ENCODE measurements around the gene DRGX. TPM values are rescaled to one million over a fixed set of nuclear protein-coding genes. Genes with fewer than 3 reads are reported as not detected.

Gene DRGX
- total RNA-seq, 1 donor from 2014 or later: 0.19 TPM

DNA sequence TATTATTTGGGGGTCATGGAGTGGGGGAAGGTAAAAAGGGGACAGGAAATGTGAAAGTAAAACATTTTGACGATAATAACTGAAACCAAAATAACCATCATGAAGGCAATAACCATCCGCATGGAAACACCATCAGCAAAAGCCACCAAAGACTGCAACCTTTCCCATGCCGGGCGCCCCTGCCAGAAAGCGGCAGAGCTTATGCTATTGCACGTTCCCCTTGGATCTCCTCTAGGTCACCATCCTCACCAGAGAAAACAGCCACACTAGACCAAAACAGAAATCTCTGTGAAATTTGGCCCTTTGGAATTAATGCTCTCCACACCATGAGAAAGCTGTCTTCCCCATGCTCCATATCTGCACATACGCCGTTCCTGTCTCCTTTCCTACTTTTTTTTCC, 31.1 kb downstream of the DRGX start:
- no peak overlapping the region for H3K27ac Mint-ChIP-seq (ENCODE audit: unreplicated experiment)
- no peak overlapping the region for H3K4me3 Mint-ChIP-seq
- peaks cover 5% of the 10 kb centered on the region for H3K4me1 Mint-ChIP-seq

DNA sequence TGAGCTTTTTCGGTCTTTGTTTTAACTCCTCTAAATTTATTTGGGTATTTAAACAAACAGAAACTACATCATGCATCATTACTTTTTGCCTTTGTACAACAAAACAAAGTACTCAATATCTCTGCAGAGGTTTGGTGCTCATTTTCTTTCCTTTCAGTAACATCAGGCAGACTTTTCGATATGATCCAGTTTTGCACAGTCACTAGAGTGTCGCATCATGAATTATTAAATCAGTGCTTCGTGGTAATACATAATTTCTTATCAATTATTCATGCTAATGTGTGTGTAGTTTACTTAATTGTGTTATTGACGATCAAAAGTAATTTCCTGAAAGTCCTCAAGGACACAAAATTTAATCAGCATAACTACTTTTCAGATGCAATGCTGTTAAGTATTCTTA, 31.8 kb downstream of the DRGX start:
- H3K27ac Mint-ChIP-seq (ENCODE audit: unreplicated experiment): no peak overlapping the region
- no peak overlapping the region for H3K4me3 Mint-ChIP-seq
- H3K9me3 Mint-ChIP-seq: no peaks in the 10 kb centered on the region
- DNase-seq (ENCODE audit: low read depth, low spot score): no peak
- TF ChIP-seq, protein P1, sequence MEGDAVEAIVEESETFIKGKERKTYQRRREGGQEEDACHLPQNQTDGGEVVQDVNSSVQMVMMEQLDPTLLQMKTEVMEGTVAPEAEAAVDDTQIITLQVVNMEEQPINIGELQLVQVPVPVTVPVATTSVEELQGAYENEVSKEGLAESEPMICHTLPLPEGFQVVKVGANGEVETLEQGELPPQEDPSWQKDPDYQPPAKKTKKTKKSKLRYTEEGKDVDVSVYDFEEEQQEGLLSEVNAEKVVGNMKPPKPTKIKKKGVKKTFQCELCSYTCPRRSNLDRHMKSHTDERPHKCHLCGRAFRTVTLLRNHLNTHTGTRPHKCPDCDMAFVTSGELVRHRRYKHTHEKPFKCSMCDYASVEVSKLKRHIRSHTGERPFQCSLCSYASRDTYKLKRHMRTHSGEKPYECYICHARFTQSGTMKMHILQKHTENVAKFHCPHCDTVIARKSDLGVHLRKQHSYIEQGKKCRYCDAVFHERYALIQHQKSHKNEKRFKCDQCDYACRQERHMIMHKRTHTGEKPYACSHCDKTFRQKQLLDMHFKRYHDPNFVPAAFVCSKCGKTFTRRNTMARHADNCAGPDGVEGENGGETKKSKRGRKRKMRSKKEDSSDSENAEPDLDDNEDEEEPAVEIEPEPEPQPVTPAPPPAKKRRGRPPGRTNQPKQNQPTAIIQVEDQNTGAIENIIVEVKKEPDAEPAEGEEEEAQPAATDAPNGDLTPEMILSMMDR (conservative IDR thresholded peaks at IDR 0.05): no peak
- H3K36me3 Mint-ChIP-seq (ENCODE audit: low read depth): no peaks in the 10 kb centered on the region
- peaks cover 6% of the 10 kb centered on the region for H3K4me1 Mint-ChIP-seq
- H3K27me3 Mint-ChIP-seq (ENCODE audit: low read depth): no peaks in the 10 kb centered on the region

More for the DNA sequence above, 31.1 kb downstream of the DRGX start:
- TF ChIP-seq, protein P1 (conservative IDR thresholded peaks at IDR 0.05): no peak
- H3K36me3 Mint-ChIP-seq (ENCODE audit: low read depth): no peaks in the 10 kb centered on the region
- peaks cover 3% of the 10 kb centered on the region for H3K27me3 Mint-ChIP-seq (ENCODE audit: low read depth)
- no peak for DNase-seq (ENCODE audit: low read depth, low spot score)
- no peaks in the 10 kb centered on the region for H3K9me3 Mint-ChIP-seq

DNA sequence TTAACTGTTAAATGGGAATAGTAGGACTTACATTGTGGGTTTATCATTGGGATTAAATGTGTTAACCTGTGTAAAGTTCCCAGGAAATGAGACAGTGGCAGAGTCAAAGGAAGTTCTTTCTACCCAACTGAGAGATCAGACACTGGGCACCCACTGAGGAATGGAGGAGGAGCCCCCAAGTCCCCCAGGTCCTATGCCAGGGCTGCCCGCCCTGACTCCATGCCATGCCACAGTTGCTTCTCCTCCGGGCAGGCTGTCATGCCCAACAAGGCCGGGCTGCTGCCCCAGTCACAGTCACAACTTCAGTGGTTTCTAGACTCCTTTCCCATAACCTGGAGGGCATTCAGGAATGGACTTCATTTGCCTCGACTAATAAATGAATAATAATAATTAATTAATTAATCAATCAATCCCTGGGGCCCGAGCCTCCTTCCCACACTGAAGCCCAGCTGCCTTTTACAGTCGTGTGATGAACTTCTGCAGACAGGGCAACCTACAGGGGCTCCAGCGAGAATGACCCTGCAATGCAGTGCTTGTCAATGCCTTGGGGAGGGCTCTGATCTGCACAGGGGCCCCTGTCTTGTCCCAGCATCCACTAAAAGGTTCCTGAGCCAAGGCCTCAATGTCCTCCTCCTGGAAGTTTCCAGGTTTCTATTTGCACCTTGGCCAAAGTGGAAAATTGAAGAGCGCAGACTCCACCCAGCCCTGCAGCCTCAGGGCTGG, 32.4 kb downstream of the DRGX start:
- TF ChIP-seq, protein P1 (conservative IDR thresholded peaks at IDR 0.05): no peak
- Mint-ChIP-seq H3K27ac (ENCODE audit: unreplicated experiment) (no peak overlapping the region), H3K4me3 (no peak overlapping the region)

DNA sequence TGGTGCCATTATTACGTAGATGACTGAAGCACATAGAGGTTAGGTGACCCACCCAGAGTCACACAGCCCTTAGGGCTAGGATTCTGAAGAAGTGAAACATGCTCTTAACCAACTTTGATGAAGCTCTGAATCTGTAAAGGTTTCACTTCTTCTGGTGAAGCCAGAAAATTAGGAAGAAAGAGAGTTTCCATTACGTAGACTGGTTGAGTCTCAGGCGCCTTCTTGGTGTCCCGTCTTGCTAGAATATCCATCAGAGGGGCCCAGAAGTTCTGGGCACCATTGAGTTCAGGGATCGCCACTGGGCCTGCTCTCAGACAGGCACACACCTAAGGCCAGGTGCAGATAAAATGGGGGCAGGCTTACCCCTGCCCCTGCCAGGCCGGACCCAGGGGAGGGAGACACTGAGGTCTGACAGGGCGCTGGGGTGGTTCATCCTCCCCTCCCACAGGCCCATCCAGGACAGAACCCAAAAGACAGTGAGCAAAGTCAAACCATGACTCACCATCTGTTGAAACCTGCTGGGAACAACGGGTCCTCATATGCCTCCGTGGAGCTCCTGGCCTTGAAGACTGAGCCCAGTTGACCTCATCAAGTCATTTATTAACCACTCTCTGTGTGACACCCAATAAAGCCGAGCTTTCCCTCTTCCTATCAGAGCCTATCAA, 33.2 kb downstream of the DRGX start:
- Mint-ChIP-seq H3K4me3 (no peak overlapping the region), H3K27me3 (ENCODE audit: low read depth) (no peaks in the 10 kb centered on the region)

More for the DNA sequence above, 32.4 kb downstream of the DRGX start:
- peaks cover 6% of the 10 kb centered on the region for H3K4me1 Mint-ChIP-seq
- H3K9me3 Mint-ChIP-seq: no peaks in the 10 kb centered on the region
- no peaks in the 10 kb centered on the region for H3K27me3 Mint-ChIP-seq (ENCODE audit: low read depth)
- no peaks in the 10 kb centered on the region for H3K36me3 Mint-ChIP-seq (ENCODE audit: low read depth)
- no peak for DNase-seq (ENCODE audit: low read depth, low spot score)

DNA sequence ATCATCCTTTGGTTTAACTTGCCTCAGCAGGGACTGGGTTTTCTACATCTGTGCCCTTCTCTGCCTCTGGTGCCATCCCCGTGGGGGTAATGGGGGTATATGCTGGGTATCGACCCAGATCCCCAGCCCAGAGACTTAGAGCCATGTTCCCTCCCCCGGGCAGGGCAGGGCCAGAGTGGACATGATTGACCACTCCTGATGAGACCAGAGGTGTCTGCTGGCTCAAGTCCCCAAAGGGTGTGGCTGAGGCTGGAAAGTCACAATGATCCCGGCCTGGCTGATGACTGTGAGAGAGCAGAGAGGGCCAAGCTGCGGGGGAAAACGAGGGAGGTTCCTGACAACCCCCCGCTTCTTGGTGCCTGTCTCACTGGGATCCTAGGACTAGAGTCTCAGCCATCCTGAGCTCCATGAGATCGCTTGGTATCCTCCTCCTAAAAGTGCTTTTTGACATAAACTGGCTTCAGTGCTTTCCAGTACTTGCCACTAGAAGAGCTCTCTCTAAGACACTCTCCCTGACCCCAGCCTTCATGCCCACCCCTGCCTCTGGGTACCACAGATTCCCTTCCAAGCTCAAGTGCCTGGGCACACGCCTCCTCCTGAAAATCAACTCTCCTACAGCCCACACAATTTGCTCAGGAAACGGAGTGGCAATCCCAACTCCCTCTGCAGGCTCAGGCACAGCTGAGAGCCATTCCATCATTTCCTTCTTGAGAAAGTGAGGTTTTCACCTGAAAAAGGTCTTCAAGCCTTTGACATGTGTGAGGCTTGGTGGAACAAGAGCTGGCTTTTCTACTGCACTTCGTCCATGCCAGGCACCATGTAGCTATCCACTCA, 33.9 kb downstream of the DRGX start:
- Mint-ChIP-seq H3K9me3 (no peaks in the 10 kb centered on the region), H3K27ac (ENCODE audit: unreplicated experiment) (no peak overlapping the region), H3K4me3 (no peak overlapping the region), H3K36me3 (ENCODE audit: low read depth) (no peaks in the 10 kb centered on the region), H3K4me1 (peaks cover 6% of the 10 kb centered on the region), H3K27me3 (ENCODE audit: low read depth) (no peaks in the 10 kb centered on the region)
- TF ChIP-seq, protein P1 (conservative IDR thresholded peaks at IDR 0.05): no peak
- DNase-seq (ENCODE audit: low read depth, low spot score): no peak

More for the DNA sequence above, 33.2 kb downstream of the DRGX start:
- Mint-ChIP-seq H3K9me3 (no peaks in the 10 kb centered on the region), H3K36me3 (ENCODE audit: low read depth) (no peaks in the 10 kb centered on the region), H3K27ac (ENCODE audit: unreplicated experiment) (peak overlapping the region; percentile 67), H3K4me1 (peaks cover 6% of the 10 kb centered on the region)
- TF ChIP-seq, protein P1 (conservative IDR thresholded peaks at IDR 0.05): no peak
- no peak for DNase-seq (ENCODE audit: low read depth, low spot score)

All from neural crest cell (in vitro differentiated cells).